HEK293T (cell line): ENCODE measurements around the gene CHST7.

Experiments used
- BHLHE40 ChIP-seq: fragments of 450-650 bp; IDR thresholded peaks from 2 replicates; pipeline ENCODE4 v1.6.1; 2016; ENCODE audit warnings: mild to moderate bottlenecking, moderate library complexity, borderline replicate concordance
- FOXA1 ChIP-seq: fragments of 450-650 bp; IDR thresholded peaks from 2 replicates; pipeline ENCODE4 v1.6.1; 2016; ENCODE audit warnings: mild to moderate bottlenecking
- FOXK2 ChIP-seq: fragments of 450-650 bp; IDR thresholded peaks from 2 replicates; pipeline ENCODE4 v1.6.1; 2016; ENCODE audit warnings: mild to moderate bottlenecking
- SP1 ChIP-seq: fragments of 450-650 bp; IDR thresholded peaks from 2 replicates; pipeline ENCODE4 v1.6.1; 2017
- TARDBP ChIP-seq: fragments of 450-650 bp; IDR thresholded peaks from 2 replicates; pipeline ENCODE4 v1.6.1; 2016

DNA sequence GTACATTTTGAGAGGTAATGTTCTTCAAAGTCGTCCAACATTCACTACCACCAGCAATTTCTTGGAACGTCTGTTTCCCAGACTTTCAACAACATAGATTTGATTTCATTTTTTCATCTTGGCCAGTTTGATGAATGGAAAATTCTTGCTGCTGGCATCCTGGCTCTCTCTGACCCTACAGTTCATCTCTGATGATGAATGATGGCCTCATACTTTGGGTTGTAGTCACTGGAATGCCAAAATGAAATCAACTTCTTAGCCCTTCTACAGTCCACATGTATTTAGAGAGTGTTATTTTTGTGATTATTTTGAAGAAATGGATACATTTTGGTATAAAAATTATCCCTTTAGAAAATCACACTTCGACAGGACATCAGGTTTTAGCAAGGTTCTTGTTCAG, 8.8 kb downstream of the CHST7 start:
- TF ChIP-seq BHLHE40 (no peak), FOXK2 (no peak), SP1 (no peak), TARDBP (no peak), FOXA1 (no peak)
